Airway epithelial cell (primary cell): ENCODE measurements around the gene KMT2A. TPM values are rescaled to one million over a fixed set of nuclear protein-coding genes. Genes with fewer than 3 reads are reported as not detected.

Source experiments
- total RNA-seq: library from RNA; depleted of rRNA; stranded (reverse); fragments of >200 nt; gene quantifications from 2 replicates; pipeline ENCODE4 v1.2.3, GENCODE V29; 2015

The KMT2A gene
- total RNA-seq, result 13.2 and 23.0 TPM in 2 replicates

DNA sequence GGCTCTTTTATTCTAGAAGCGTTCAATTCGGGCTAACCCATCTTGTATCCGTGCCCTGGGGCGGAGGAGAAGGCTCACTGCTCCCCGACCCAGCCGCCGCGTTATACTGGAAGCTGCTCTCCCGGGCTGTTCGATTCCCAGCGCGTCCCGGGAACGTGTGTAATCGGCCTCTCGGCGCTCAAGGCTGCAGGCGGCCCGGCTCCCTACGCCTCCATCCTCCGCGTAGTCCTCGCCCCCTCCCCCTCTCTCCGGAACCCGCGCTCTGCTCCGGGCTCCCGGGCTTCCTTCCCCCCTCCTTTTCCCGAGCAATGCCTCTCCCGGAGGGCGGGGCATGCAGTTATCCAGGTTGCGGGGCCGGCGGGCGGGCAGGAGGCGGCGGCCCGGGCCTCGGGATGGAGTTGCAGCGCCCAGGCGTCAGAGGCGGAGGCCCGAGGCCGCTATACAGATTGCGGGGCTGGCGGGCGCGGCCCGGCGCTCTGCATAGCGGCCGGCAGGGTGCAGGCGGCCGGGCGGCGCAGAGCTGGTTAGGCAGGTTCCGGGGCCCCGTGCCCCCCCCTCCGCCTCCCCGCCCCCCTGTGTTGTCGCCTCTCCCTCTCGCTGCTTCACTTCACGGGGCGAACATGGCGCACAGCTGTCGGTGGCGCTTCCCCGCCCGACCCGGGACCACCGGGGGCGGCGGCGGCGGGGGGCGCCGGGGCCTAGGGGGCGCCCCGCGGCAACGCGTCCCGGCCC is at the start of gene KMT2A:
KMT2A (plus strand) TSS at position 600 of the 732 bp plus-strand sequence; CDS start at position 621, 21 bp downstream.

DNA sequence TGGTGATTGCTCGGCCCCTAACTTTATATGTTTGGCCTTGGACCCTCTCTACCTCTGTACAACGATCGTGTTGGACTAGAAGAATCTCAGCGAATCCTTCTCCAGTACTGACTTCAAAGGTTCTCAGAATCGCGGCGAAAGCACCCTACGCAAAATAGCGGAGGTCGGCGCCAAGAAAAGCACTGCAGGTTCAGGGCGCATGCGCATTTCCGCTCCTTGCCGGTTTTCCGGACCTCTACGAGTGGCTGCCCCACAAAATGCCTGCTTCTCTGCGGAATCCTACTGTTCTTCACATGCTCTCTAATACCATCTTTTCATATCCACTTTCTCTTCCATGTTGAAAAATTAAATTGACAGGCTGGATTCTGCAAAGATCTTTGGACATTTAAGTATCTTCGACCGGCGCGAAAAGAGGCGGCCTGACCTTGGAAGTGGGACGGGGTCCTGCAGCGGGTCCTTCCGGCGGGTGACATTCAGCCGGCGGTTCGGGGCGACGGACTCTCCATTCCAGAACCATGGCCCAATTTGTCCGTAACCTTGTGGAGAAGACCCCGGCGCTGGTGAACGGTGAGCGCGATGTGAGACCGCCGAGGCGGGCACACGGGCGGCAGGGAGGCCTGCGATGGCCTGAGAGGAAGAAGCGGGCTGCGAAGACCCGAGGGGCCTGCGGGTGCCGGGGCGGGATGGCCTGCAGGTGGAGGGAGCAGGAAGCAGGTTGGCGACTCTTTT is 35.0 kb upstream of the KMT2A start, which contains the start of gene ATP5MG:
ATP5MG (plus strand) TSS at position 456 of the 729 bp plus-strand sequence; CDS start at position 516, 60 bp downstream.

DNA sequence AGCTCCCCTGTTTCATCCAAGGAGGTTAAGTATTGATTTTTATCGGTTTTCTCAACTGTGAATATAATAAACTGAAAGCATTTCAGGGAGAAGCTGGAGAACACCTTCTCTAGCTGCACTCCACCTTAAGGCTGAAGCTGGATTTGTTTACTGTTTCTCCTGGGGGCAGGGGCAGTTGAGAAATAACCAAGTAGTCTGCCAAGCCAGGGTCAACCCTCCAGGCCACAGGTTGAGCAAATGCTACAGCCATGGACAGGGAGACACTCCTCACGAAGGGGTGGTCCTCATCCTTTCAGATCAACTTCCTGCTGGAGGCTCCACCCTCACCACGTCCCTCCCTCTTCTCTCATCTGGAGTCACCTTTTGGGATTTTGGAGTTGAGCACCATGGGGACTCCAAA is 90.8 kb downstream of the KMT2A start, which contains the start of gene TTC36:
TTC36 (plus strand) TSS at position 366 of the 400 bp plus-strand sequence; CDS start at position 387, 21 bp downstream.

DNA sequence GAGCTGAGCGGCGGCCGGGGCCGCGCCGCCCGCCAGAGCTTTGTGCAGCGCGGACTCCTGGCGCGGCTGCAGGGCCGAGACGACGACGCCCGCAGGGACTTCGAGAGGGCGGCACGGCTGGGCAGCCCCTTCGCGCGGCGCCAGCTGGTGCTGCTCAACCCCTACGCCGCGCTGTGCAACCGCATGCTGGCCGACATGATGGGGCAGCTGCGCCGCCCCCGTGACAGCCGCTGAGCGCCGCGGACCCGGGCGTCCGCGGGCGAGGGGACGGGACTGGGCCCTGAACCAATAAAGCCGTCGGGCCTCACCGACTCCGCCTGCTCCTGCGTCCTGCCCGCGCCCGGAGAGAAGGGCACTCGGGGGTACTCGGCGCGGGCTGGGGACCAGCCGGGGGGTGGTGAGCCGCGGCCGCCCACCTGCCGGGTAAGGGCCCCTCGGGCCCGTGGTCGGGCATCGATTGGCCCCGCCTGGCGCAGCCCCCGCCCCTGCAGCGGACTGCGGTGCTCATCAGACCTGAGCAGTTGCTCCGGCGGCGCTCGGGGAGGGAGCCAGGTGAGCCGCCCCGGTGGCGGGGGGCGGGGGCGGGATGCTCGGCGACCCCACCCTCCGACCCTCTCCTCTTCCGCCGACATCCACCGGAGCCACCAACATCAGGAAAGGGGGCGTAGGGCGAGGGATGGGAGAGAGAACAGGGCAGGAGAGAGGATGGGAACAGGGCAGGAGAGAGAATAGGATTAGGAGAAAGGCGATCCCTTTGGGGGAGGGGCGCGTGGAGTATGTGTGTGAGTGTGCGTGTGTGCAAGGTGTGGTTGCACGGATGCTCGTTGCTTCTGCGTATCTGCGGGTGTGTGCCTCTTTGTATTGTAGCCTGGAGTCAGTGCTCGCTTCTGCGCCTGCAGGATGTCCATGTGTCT is 94.6 kb downstream of the KMT2A start, which contains the start of gene TMEM25:
TMEM25 (plus strand) TSS at position 510 of the 914 bp plus-strand sequence. CDS start 610 bp downstream, outside the sequence.

DNA sequence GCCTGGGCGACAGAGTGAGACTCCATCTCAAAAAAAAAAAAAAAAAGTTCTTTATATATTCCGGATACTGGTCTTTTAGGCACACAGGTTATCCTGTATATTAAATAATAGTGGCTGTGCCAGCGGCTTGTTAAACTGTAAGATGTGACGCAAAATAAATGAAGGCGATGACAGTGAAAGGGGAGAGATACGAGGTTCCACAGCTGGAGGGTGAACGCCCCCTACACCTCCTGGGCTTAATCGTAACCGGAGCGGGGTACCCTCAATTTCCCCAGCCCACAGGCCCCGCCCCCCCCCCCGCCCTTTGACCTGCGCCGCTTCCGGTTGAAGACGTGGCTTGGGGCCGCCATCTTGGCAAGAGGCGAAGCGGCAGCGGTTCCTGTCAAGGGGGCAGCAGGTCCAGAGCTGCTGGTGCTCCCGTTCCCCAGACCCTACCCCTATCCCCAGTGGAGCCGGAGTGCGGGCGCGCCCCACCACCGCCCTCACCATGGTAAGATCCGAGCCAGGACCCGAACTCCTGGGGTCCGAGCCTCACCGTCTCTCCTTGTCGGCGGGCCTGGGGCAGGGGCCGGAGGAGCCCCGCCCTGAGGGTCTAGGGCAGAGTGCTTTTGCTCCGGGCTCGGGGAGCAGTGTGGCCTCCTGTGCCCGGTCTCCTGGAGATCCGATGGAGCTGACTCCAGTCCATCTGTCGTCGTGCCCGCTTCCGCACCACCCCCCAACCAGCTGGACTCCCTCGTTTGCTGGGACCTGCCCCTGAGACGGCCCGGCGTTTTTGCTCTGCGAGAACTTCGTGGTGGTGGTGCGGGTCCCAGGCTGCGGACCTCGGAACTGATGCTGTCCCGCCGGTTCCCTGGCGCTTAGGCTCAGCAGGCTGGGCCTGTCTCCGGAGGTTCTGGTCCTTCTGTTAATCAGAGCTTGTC is 136.0 kb downstream of the KMT2A start, which contains the start of gene ARCN1:
ARCN1 (plus strand) TSS at position 349 of the 920 bp plus-strand sequence; CDS start at position 488, 139 bp downstream.

Other genes starting within 250 kb of the KMT2A start
- gene JAML, start 211.5 kb upstream of the KMT2A start, total RNA-seq, result not detected in 2 replicates
- gene MPZL3, start 184.1 kb upstream of the KMT2A start, total RNA-seq, result 16.5 and 20.0 TPM in 2 replicates
- gene MPZL2, start 172.2 kb upstream of the KMT2A start, total RNA-seq, result 114 and 137 TPM in 2 replicates
- gene CD3E, start 131.8 kb upstream of the KMT2A start, total RNA-seq, result not detected in 2 replicates
- gene CD3D, start 93.8 kb upstream of the KMT2A start, total RNA-seq, result not detected in 2 replicates
- gene CD3G, start 92.1 kb upstream of the KMT2A start, total RNA-seq, result not detected in 2 replicates
- gene UBE4A, start 76.9 kb upstream of the KMT2A start, total RNA-seq, result 22.4 and 32.5 TPM in 2 replicates
- 64.5 and 68.8 TPM in 2 replicates for gene ATP5MG, start 34.9 kb upstream of the KMT2A start, total RNA-seq
- gene TTC36, start 91.0 kb downstream of the KMT2A start, total RNA-seq, result 0.71 and 3.3 TPM in 2 replicates
- gene TMEM25, start 94.7 kb downstream of the KMT2A start, total RNA-seq, result 32.8 and 40.8 TPM in 2 replicates
- gene IFT46, start 129.4 kb downstream of the KMT2A start, total RNA-seq, result 17.9 and 20.5 TPM in 2 replicates
- gene ARCN1, start 135.9 kb downstream of the KMT2A start, total RNA-seq, result 84.0 and 111 TPM in 2 replicates
- 51.1 and 54.2 TPM in 2 replicates for gene PHLDB1, start 171.1 kb downstream of the KMT2A start, total RNA-seq
- not detected in 2 replicates for gene TREH, start 243.2 kb downstream of the KMT2A start, total RNA-seq